Measurements from ENCODE around the gene VMA21.

GRCh38 chrX:151396042-151396824 is 773 bp upstream of the VMA21 start:
- TF ChIP-seq CTCF (conservative IDR thresholded peaks at IDR 0.05 in 1 of 2, IDR thresholded peaks at IDR 0.05 in 1 of 2; ENCODE audit: low read depth in 1 of 2, low read length in 2 of 2), result no peak
- no peak for TF ChIP-seq EZH2 (IDR thresholded peaks at IDR 0.05; ENCODE audit: low read length, missing control alignments)

Measured in fibroblast of lung (primary cell).